Measurements from ENCODE around the gene VAMP2.

VAMP2 gene

DNA sequence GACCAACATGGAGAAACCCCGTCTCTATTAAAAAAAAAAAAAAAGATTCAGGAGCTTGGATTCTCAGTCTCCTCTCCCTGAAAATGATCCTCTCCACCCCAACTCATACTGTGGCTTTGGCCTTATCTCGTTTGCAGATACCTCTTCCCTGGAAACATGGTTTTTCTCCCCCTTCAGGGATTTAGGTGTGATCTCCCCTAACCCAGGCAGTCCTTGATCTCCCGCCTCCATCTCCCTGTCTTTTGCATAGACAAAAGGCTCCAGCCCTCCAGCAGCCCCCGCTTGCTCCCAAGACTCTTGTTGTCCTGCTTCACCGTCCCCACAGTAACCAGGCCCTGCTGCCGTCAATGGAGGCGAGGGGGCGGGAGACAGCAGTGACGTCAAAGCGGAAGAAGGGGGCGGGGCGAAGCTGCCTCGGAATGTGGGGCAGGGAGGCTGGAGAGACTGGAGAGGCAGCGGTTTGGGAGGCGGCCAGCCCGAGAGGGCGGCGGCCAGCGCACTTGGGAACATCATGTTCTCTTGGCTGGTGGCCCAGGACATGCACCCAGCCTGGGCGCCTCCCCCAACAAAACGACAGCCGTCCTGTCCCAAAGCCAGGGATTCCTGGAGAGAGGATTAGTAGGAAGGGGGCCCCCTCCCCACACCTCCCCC, 8.7 kb downstream of the VAMP2 start:
- DNase-seq = peak in 1 of 2 experiments; percentile 22

DNA sequence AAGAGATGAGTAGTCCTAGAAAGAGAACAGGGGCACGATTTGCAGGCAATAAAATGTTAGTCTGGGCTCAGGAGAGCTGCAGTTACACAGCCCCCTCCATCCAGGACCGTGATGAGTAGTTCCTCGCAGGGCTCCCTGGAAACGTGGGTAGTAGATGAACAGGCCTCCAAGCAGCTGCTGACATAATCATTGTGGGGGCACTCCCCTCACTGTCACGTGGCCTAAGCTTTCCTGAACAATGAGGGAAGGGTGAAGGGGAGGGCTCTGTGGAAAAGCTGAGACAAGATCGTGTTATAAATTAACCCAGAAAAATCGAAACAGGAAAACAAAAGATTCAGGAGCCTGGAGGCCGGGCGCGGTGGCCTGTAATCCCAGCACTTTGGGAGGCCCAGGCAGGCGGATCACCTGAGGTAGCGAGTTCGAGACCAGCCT, 9.2 kb downstream of the VAMP2 start:
- no peak for DNase-seq

DNA sequence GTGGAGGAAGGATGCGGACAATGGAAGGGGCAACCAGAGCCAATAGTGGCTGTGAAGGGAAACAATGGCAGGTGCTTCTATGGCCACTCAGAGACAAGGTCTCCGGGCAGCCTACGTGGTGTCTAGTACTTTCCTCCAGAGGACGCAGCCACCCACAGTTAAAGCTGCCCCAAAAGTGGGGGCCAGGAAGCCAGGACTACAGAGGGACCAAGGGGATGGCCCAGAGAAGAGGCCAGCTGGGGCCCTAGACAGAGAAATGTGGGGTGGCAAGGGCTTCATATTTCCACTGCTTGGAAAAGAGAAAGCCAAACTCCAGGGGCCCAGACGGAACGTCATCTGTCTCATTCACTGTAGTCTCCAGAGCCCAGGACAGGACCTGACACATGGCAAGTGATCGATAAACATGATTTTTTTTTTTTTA, 9.7 kb downstream of the VAMP2 start:
- no peak for DNase-seq

DNA sequence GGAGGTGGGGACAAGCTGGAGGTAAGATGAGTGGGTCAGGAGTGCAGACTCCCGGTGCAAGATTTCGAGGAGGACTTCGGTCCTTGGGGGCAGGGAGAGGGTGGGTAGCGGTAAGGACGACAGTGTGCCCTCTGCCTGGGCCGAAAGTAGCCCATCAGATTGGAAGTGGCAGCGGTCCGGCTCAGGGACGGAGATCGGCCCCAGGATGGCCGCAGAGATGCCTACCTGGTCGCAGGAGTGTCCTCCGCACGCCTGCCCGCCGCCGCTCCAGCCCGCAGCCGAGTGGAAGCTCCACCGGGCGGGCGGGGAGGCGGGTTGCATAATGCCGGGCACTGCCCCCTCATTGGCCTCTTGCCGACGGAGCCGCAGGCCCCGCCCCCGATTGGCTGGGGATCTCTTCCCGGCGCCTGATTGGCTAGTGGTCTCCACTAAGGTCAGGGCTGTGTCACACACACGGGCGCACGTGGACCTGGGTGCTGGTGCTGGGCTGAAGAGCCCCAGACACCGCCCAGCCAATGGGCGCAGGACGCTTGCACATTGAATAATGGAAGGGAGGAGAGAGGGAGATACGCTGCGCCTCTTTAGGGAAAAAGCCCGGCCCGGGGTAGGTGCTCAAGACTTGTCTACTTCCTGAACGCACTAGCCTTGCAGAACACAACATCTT, 10.5 kb downstream of the VAMP2 start, which contains the start of gene PER1:
TSS of gene PER1 (minus strand) at position 293 of the 664 bp plus-strand sequence. CDS start 1,698 bp downstream, outside the sequence.
- DNase-seq = peak; percentile 85 to 86

DNA sequence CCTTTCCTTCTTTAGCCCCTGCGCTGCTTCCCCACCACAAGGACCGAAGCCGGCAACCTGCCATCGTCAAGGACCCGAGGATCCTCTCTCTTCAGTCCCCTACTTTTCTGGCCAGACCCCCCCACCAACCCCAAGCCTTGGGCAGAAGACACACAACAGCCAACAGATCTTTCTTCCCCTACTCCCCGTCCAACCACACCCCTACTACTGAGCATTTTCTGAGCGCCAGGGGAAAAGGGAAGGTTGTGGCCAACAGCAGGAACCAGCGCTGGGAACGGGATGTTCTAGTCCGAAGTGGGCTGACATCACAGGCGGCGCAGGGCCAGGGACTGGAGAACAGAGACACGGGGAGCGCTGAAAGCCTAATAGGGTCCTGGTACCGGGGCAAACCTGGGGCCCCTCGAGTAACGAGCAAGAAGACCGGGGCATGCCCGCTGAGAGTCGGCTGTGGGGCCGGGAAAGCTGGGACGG, 11.1 kb downstream of the VAMP2 start:
- no peak for DNase-seq

DNA sequence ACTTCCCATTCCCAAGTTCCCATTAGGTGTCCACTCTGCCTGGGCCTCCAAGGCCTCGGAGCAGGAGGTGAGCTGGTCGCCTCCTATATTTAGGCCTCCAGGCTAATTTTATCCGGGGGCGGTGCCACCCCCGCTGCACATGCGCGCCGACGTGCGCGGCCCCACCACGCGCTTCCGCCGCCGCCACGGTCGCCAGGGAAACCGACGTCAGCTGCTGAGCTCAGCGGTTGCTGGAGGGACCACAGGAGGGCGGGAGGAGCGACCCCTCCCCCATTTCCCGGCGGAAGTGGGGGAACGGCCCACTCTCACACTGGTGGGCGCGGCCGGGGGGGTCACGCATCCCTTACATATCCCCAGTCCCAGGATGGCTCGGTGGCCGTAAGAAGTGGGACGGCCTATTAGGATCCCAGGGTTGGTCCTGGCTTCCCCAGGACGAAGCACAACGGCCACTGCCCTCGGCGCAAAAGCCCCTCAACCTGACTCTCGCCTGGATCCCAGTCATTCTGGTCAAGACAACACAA, 11.6 kb downstream of the VAMP2 start:
- peak; percentile 78 to 87 for DNase-seq

DNA sequence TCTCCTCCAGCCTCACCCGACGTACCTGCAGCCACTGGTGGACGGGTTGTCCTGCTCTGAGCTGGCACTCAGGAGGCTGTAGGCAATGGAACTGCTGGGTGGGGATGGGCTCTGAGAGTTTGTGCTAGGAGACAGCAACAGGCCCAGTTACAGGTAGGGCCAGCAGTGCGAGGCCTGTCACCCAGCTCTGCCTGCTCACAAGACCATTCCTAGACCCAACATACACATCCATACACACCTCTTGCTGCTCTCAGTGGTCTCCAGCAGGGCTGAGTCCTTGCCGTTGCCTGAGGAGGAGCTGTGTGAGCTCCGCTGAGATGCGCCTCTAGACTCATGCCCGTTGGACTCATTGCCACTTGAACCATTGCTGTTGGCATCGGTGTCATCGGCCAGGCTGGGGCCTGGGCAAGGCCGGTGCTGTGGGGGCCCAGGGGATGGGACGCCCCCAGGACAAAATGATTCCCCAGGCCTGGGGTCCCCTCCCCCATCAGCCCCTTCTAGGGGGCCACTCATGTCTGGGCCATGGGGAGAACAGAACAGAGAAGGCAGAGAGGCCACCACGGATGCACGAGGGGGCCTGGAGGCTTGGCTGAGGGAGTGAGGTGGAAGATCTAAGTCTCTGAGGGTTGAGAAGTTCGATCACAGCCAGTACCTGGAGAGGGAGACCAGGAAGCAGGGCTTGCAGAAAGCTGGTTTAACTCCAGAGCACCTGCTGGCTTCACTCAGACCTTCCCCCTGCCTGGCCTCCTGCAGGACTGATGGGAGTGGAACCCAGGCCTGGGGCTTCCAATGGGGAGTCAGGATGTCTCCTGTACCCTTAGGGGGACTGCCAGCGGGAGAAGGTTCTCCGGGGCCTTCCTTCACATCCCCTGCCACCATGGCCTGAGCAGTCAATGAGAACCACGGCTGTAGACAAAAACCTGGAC, 12.3 kb downstream of the VAMP2 start:
- no peak for DNase-seq

DNA sequence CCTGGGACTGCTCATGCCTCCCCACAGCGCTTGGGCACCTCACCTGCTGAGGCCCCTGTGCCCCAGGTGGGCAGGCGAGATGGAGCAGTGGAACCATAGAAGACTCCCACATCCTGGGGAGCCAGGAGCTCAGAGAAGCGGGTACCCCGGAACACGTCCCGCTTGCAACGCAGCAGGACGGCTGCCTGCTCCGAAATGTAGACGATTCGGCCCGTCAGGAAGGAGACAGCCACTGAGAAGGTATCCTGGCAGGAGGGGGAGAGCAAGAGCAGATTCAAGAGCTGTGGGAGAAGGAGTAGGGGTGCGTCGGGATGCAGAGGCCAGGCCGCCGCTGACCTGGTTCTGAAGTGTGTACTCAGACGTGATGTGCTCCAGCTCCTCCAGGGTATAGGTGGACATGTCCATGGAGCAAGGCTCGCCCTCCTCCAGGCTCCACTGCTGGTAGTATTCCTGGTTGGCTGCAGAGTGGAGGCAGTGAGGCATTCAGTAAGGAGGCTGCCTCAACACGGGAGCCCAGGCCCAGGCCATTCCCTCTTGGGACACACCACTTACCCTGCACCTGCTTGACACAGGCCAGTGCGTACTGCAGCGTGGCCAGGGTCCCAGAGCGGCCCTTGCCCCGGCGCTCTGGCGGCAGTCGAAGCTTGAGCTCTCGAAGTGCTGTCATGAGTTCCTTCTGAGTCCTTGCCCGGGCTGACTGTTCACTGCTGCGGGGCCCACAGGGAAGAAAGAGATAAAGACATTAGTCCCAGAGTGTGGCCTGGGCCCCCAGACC, 13.1 kb downstream of the VAMP2 start:
- no peak for DNase-seq

DNA sequence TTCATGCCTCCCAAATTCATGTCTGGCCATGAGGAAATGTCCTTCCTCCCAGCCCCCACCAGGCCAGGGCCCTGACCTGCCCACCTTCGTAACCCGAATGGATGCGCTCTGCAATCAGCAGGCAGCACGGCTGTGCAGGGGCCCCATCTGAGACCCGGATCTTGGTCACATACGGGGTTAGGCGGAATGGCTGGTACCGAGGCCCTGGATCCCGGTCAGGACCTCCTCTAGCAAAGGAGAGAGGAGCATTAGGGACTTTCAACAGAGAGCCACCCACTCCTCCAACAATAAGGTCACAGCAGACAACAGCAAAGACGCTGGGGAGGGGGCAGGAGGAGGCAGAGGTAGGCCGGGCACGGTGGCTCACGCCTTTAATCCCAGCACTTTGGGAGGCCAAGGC, 14.2 kb downstream of the VAMP2 start:
- DNase-seq = no peak

DNA sequence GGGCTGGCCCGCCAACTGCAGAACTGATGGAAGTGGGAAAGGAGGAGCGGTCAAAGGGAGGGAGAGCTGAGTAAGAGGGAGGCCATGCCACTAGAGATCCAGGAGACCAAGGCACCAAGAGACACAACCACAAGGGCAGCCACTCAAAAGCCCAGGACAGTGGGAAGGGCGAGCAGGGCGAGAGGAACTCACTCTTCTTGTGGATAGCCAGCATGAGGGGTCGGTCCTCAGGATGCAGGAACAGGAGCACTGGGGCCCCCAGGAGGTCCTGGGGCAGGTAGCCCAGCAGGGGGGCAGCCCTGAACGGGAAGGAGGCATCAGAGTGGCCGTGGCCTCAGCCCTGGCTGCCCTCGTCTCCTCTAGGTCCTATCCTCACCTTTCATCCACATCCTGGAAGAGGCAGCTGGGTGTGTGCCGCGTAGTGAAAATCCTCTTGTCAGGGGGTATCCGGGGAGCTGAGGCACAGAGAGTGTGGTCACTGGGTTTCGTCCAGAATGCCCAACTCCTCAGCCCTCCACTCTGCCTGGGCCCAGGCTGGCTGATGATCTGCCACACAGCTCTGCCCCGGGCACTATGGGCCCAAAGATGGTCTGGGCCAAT, 14.8 kb downstream of the VAMP2 start:
- no peak for DNase-seq

DNA sequence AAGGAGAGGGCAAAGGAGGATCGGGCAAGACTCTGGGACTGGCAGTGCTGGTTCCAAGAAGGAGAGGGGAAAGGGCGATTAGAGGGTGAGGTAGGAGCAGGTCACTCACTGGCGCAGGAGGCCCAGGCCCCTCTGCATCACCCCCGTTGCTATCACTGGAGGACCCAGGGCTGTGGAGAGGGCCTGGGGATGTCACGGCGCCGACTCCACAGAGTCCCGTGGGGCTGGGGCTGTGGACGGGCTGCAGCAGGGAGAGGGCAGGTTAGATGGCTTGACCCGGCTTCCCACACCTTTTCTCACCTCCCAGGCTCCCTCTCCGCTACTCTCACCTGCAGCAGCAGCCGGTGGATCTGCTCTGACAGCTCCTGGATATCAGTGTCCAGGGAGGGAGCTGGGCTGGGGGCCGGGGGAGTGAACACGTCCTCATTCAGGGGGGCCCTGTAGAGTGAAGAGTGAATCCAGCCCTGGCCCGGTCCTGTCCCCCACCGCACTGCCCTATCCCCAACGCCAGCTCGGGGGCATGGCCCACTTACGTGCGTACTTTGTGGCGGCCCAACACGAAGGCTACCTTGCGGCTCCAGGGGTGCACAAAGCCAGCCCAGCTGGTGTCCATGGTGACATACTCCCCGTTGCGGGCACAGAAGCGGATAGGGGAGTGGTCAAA, 15.5 kb downstream of the VAMP2 start:
- no peak for DNase-seq

DNA sequence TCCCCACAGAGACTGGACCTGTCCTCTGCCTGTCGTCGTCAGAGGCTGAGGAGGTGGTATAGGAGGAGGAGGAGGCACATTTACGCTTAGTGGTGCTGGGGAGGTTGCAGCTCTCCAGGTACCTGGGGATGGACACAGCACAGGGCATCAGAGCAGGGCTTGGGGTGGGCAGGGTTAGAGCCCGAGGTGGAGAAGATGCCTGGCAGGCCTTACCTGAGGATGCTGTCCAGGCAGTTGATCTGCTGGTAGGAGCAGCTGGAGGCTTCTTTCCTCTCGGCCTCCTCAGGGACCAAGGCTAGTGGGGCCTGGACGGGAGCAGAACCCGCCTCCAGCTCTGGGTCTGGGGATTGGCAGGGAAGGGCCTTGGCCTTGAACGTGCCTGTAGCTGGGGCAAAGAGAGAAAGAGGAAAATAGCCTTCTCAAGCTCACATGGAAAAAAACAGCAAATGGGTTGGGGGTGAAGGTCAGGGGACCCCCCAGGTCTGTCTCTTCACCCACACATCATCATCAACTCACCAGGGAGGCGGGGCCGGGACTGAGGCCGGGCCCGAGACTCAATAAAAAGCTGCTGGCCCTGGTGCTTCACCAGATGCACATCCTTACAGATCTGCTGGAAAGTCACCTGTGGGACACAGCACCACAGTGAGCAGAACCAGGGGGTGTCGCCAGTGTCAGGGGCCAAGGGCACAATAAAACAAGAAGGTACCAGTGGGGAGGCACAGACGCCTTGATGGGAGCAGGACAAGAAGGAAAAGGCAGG, 16.2 kb downstream of the VAMP2 start:
- no peak for DNase-seq

DNA sequence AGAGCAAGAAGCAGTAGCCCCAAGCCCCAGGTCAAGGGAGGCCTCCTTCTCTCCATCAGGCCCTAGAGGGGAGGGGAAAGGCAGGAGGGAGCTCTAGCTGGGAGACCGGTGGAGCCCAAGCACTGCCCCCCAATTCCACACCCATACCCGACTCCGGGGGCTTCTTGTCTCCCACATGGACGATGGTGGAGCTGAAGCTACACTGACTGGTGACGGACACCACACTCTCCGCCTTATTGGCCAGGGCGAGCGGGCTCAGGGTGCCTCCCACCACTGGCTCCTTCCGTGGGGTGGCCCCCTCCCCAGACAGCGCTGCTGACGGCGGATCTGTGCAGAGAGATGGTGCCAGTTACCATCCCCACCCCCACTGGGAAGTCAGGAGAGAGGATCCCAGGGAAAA, 16.9 kb downstream of the VAMP2 start:
- DNase-seq = no peak

DNA sequence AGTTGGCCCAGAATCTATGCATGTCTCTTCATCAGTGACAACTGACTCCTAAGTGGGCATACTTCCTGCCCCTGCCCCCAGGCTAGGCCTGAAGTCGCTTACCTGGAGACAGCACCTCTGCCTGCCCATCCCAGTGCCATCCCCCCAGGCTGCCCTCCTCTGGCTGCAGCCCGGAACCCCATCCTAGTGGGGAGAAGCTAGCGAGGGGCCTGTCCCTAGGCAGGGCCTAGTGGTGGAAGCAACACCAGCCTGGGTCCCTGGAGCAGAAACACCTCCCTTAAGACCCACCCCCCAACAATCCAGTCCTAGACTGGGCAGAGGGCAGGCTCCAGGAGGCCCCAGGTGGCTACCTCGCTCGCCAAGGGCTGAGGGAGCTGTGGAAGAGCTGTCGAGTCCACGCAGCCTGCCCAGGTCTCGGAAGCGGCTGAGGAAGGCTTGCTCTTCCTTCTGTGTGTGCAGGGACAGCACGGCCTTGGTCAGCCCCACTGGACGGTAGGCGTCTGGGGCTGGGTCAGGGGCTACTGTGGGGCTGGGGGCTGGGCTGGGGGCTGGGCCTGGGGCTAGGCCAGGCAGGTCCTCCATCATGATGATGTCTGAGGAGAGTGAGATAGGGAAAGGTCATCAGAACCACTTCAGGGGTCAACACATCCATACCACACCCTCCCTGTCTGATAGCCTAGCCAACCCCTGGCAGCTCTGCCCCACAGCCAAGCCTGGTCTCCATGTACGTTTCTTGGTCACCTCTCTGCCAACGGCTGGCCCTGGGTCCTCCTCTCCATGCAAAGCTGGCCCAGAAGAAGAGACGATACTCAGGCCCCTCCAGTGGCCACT, 18.1 kb downstream of the VAMP2 start:
- no peak for DNase-seq

DNA sequence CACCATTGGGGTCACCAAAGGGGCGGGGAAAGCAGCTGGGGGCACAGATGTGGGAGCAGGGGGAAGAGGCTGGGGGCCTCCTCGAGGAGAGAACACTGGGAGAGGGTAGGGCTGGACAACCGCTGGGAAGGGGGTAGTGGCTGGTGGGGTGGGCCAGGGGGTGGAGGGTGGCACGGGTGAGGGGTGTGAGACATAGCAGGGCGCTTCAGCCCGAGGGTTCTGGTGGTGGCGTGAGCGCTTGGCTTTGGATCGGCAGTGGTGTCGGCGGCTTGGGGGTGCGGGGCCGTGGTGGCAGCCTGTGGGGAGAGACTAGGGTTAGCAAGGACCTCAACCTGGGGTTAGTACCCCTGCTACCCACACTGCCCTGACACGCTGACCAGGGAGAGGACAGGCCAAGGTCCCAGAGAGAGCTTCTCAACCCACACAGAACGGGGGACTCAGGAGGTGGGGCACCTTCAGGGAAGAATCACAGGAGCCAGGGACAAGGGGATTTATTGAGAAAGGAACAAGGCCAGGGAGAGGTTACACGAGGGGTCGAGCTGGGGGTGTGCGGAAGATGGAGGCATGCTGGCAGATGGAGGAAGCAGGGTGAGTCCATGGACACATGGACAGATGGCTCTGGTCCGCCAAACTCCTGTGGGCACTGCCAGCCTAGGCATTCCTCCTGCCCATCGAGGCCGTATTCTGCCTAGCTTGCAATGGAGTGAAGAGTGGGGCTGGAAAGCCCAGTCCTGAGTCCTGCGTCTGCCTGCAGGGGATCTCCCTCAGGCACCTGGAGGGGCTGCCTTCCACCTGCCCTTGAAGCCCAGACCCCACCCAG, 19.0 kb downstream of the VAMP2 start:
- DNase-seq = no peak

DNA sequence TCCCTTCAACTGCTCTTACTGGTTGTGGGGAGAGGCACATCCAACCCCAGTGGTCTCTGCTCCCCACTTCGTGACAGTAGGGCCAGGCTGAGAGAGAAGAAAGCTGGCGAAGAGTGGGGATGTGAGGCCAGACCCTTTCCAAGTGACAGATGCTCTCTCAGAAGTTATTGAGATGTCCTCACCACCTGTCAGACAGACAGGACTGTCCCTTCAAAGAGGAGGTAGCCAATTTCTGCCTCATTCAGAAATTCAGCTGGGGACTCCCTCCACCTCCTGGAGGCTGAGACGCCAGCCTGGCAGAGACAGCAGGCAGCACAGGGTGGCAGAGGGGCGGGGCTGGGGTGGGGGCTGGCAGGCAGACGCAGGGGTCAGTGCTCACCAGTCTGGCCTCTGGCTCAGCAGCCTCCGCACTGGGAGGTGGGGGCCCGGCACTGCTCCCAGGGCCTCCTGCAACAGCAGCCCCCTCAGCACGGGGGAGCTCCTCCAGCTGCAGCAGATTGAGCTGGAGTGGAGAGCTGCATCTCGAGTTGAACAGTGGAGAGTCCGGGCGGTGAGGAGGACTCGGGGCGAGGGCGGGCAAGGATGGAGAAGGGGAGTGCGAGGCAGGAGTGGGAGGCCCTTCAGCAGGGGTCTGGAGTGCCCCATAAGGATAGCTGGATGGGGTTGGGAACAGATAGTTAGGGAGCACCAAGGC, 19.7 kb downstream of the VAMP2 start:
- DNase-seq = no peak

DNA sequence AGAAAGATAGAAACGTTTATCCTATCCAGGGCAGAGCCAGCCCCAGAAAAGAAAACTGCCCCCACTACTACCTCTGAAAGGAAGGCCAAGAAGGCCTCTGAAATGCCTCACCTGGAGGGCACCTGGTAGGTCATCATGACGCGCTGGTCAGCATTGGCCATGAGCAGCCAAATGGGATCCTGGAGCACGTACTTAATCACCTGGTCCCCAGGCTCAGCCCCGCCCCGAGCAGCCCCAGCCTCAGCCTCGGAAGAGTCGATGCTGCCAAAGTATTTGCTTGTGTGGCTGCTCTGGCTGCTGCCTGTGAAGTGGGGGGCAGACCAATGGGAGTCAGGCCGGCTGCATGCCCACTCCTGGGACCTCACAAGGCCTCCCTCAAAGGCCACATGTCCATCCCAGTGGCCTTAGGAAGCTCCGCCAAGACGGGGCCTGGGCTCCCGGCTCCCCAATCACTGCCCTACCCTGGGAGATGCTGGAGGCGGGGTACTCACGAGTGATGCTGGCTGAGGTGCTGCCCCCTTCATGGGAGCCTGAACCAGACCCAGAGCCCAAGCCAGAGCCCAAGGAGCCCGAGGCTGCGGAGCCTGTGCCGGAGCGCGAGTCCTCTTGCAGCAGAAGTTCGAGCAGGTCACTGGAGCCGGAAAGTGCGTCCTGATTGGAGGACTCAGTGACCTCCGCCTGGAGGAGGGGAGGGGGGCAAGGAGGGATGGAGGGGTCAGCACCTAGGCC, 20.4 kb downstream of the VAMP2 start:
- no peak for DNase-seq
